ENCODE measurements around the gene ADGRF3.
"Not testable (repeated sequence)": the region's sequence is repeated elsewhere in the genome, so short reads cannot be mapped to it uniquely, and the experiment has no call there.

The ADGRF3 gene

DNA sequence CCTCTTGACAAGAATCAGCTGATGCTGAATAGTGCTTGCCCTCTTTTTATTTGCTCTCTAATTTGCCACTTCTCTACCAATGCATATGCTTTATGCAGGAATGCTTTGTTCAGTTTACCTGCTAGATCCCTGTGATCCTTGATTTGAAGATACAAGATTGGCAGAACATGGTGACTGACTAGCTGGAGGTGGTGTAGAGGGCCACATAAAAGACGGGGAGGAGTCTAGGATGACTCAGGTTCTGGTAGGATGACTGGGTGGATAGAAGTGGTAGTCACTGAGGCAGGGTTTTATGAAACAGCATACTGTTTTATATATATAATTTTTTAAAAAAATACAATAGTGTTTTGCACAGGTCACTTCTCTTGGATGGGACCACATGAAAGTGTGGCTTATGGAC, 6.3 kb upstream of the ADGRF3 start:
- in situ Hi-C loops (cut with MboI; ENCODE audit: low pct_unique_long_range_greater_than_20kb, low sequenced_read_pairs): no loop called here
- no peak for DNase-seq

- in situ Hi-C loops (cut with MboI; ENCODE audit: low pct_unique_long_range_greater_than_20kb, low sequenced_read_pairs): no loop called here
- no peak for DNase-seq
Observed at GRCh38 chr2:26351375-26352090, 4.9 kb upstream of the ADGRF3 start.

GRCh38 chr2:26349690-26350089, 3.1 kb upstream of the ADGRF3 start:
- in situ Hi-C loops (cut with MboI; ENCODE audit: low pct_unique_long_range_greater_than_20kb, low sequenced_read_pairs): no loop called here

GRCh38 chr2:26347286-26347865, 787 bp upstream of the ADGRF3 start:
- in situ Hi-C loops (cut with MboI; ENCODE audit: low pct_unique_long_range_greater_than_20kb, low sequenced_read_pairs): no loop called here
- DNase-seq: no peak

More at GRCh38 chr2:26349690-26350089, 3.1 kb upstream of the ADGRF3 start:
- DNase-seq: no peak

DNA sequence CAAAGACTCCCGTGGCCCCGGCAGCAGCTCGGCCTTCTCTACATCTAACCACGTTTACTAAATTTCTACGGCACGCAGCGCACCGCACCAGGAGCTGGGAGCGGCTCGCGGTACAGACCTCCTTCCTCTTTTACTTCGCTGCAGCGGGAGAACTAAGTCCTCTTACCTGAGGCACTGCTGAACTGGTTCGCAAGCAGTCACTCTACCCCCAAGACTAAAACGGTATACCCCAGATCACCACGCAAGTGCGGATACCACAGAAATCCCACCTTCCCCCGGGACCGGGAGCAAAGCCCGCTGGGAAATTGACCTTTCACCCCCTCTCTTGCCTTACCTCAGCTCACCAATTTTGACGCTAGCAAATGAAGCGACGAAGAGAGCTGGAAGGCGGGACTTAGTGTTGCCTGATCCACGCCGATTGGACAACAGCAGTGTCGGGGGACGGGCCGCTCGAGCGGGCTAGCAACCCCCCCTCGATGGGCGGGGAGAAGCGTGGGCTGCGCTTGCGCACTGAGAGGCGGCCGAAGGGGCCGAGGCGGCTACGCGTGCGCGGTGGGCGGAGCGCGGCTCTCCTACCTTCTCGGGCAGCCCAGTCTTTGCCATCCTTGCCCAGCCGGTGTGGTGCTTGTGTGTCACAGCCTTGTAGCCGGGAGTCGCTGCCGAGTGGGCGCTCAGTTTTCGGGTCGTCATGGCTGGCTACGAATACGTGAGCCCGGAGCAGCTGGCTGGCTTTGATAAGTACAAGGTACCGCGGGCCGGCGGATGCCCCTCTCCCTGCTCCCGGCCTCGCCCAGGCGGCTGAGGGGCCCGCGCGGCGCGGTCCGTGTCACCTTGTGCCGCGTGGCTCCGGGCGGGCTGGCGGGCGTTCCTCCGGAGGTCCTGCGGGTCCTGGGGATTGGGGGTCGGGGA, 790 bp downstream of the ADGRF3 start, which contains the start of gene SELENOI:
SELENOI (plus strand) TSS at position 599 of the 909 bp plus-strand sequence; CDS start at position 689, 90 bp downstream.
- in situ Hi-C loops (cut with MboI; ENCODE audit: low pct_unique_long_range_greater_than_20kb, low sequenced_read_pairs): no loop called here
- peak; percentile 100 for DNase-seq

DNA sequence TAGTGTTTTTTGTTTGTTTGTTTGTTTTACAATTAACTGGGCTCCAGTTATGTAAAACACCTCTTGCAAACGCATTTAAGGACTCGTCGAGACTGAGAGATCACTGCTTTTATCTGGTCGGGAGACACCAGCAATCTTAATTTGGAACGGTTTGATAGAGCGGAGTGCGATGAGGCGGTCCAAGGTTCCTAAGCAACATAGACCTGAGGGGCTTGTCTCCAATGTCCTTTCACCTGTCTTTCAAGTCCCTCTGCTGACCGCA, 1.4 kb downstream of the ADGRF3 start:
- no peak for DNase-seq
- in situ Hi-C loops (cut with MboI; ENCODE audit: low pct_unique_long_range_greater_than_20kb, low sequenced_read_pairs): no loop called here

DNA sequence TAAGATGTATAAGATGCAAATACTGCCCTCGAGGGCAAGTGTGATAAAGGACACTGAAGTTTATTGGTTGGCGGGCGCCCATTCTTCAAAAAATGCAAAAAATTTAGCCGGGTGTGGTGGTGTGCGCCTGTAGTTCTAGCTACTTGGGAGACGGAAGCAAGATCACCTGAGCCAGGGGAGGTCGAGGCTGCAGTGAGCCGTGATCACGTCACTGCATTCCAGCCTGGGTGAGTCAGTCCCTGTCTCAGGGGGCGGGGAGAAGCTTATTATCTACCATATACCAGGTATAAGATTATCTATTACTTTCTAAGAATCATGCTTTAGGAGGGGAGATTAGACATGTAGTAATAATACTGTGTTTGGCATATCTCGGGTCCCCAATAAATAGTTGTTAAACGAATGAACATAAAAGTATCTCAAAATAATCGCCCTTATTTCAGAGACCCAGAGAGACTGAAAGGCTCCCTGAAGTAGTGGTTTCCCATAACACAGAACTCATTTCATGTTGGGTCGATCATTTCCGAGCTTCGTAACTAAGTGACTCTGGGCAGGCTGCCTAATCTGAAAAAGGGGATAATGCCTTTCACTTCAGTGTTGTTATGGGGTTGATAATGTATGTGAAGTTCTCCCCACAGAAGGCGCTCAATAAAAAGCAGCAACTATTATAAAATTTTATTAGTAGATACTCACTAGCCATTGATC, 1.9 kb downstream of the ADGRF3 start:
- in situ Hi-C loops (cut with MboI; ENCODE audit: low pct_unique_long_range_greater_than_20kb, low sequenced_read_pairs): no loop called here
- DNase-seq: no peak

- in situ Hi-C loops (cut with MboI; ENCODE audit: low pct_unique_long_range_greater_than_20kb, low sequenced_read_pairs): no loop called here
- DNase-seq: no peak
Observed at GRCh38 chr2:26340831-26341230, 5.8 kb downstream of the ADGRF3 start.

- no peak for DNase-seq
- in situ Hi-C loops (cut with MboI; ENCODE audit: low pct_unique_long_range_greater_than_20kb, low sequenced_read_pairs): no loop called here
Observed at GRCh38 chr2:26337298-26337697, 9.3 kb downstream of the ADGRF3 start.

GRCh38 chr2:26336719-26337118, 9.9 kb downstream of the ADGRF3 start:
- DNase-seq: no peak
- in situ Hi-C loops (cut with MboI; ENCODE audit: low pct_unique_long_range_greater_than_20kb, low sequenced_read_pairs): no loop called here

DNA sequence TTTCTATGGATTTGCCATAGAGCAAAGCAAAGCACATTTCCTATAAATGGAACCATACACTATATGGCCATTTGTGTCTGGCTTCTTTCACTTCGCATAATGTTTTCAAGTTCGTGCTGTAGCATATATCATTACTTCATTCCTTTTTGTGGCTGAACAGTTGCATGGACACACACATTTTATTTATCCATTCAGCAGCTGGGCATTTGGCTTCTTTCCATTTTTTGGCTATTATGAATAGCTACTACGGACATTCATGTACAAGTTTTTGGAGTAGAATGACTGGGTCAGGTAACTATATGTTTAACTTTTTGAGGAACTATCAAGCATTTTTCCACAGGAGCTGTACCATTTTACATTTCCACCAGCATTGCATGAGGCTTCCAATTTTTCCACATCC, 11.4 kb downstream of the ADGRF3 start:
- no peak for DNase-seq
- in situ Hi-C loops (cut with MboI; ENCODE audit: low pct_unique_long_range_greater_than_20kb, low sequenced_read_pairs): no loop called here

DNA sequence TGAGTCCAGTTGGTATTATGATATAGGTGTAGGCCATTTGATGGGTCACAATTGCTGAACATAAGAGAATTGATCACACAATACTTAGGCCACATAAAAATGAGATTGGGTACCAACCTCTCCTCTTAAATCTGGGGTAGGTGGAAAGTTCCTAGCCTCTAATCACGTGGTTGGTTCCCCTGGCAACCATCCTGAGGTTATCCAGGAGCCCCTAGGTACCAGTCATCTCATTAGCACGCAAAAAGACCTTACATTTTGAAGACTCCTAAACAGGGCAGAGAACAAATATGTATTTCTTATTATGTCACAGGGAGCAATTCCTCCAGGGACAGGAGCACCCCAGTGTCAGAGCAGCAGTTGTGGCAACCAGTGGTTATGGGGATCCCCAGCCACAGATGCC, 13.3 kb downstream of the ADGRF3 start:
- no peak for DNase-seq
- in situ Hi-C loops (cut with MboI; ENCODE audit: low pct_unique_long_range_greater_than_20kb, low sequenced_read_pairs): no loop called here

DNA sequence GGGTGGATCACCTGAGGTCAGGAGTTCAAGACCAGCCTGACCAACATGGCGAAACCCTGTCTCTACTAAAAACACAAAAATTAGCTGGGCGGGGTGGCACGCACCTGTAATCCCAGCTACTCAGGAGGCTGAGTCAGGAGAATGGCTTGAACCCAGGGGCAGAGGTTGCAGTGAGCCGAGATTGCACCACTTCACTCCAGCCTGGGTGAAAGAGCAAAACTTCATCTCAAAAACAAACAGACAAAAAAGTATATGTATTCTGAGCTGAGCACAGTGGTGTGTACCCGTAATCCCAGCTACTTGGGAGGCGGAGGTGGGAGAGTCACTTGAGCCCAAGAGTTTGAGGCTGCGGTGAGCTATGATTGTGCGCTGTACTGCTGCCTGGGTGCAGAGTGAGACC, 15.3 kb downstream of the ADGRF3 start:
- DNase-seq; in situ Hi-C loops (cut with MboI; ENCODE audit: low pct_unique_long_range_greater_than_20kb, low sequenced_read_pairs): not testable (repeated sequence)

DNA sequence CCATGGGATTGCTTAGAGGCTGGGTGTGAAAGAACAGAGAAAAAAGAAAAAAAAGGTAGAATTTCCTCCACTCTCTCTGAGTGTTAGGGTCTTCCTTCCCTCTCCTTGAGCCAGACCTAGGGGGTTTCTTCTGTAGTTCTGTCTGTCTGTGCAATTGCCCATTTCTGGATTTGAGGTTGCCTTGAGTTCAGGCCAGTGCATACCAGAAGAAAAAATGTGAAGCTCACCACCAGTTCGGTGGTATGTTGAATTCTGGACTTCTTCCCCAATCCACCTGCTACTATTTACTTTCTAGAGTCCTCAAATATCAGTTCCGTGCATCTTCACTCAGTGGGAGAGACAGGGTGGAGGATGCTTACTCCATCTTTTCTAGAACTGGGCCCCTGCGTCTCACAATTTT, 16.0 kb downstream of the ADGRF3 start:
- in situ Hi-C loops (cut with MboI; ENCODE audit: low pct_unique_long_range_greater_than_20kb, low sequenced_read_pairs): no loop called here
- no peak for DNase-seq

DNA sequence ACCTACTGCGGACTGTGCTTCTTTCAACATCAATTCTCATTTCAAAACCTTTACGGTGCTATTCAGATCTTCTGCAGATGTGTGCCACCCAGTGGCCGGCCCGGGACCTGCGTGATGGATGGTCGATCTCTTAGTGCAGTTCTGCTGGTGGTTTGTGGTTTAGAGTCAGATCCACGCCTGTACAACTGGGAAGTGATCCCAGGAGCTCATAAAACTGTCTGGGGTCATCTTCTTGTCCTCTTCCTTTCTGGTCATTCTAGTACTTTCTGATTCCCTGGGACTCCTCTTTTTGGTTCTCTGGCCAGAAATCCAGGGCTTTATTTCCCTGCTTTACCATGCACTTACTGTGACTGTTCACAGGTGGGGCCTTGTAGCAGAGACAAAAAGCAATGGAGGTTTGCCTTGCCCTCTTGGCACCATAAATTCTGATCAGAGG, 16.5 kb downstream of the ADGRF3 start:
- in situ Hi-C loops (cut with MboI; ENCODE audit: low pct_unique_long_range_greater_than_20kb, low sequenced_read_pairs): no loop called here
- DNase-seq: peak; percentile 95

- in situ Hi-C loops (cut with MboI; ENCODE audit: low pct_unique_long_range_greater_than_20kb, low sequenced_read_pairs); DNase-seq: not testable (repeated sequence)
Observed at GRCh38 chr2:26329083-26329482, 17.5 kb downstream of the ADGRF3 start.

DNA sequence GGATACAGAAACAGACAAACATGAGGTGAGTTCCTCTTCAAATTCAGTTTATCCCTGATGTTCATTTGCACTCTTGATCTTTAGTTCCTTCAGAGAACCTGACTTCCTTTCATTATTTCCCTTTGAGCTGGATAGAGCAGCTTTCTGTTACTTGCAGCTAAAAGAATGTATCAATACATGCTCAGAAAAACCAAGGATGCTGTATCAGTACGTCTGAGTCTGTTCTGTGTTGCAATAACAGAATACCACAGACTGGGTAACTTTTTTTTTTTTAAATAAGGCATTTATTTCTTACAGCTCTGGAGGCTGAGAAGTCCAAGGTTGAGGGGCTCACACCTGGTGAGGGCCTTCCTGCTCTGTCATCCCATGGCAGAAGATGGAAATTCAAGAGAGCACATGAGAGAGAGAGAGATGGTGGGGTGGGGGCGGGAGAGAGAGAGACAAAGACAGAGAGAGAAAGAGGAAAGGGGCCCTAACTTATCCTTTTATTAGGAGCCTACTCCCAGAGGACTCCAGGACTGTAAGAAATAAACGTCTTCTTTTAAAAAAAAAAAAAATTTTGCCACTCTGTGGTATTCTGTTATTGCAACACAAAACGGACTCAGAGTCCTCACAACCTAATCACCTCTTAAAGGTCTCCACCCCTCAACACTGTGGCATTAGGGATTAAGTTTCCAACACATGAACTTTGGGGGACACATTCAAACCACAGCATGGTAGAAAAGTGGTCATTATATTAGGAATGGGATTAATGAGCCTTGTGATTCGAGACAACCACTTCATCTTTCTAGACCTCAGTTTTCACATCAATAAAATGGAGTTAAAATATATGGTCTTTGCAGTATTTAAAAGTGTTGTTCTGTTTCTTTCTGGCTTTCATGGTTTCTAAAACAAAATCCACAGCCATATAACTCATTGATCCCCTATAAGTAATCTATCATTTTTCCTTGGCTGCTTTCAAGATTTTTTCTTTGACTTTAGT, 19.0 kb downstream of the ADGRF3 start:
- in situ Hi-C loops (cut with MboI; ENCODE audit: low pct_unique_long_range_greater_than_20kb, low sequenced_read_pairs): no loop called here
- peak; percentile 18 for DNase-seq

GRCh38 chr2:26326514-26326913, 20.1 kb downstream of the ADGRF3 start:
- no peak for DNase-seq

More at GRCh38 chr2:26326514-26326913, 20.1 kb downstream of the ADGRF3 start:
- in situ Hi-C loops (cut with MboI; ENCODE audit: low pct_unique_long_range_greater_than_20kb, low sequenced_read_pairs): no loop called here

All from KBM-7 (cell line).